Measurements from ENCODE around the gene CHST3.

- no peak for TF ChIP-seq CTCF (conservative IDR thresholded peaks at IDR 0.05)
- no peak for TF ChIP-seq ZFX (IDR thresholded peaks at IDR 0.05)
Observed at GRCh38 chr10:72011976-72012512, 47.8 kb downstream of the CHST3 start.

Measured in C4-2B (cell line).